GM12878 (cell line): ENCODE results near the gene RAB10. TPM values are rescaled to one million over a fixed set of nuclear protein-coding genes. Genes with fewer than 3 reads are reported as not detected.

Experiments used
- ATAC-seq: fragments of 200-7000 bp; cut with Tn5 transposase; 3 replicates; pipeline ENCODE4 v1.9.1; 2020; ENCODE audit warnings: mild to moderate bottlenecking, moderate library complexity
- BruUV-seq: library from RNA; stranded (reverse); fragments of 400-500 nt; replicated peaks from 2 replicates; lab custom pipeline; 2021; lab: Mats Ljungman, UMichigan
- CTCF ChIA-PET: fragments of 300-600 bp; sonication (Branson Sonifier 250); formaldehyde crosslinking; extraction: SDS; loops from one replicate; lab custom pipeline; 2021; ENCODE audit warnings: inconsistent platforms; lab: Yijun Ruan, JAX
- POLR2A ChIA-PET: fragments of 350-600 bp; formaldehyde crosslinking; extraction: SDS; loops from one replicate; lab custom pipeline; 2021; ENCODE audit warnings: inconsistent platforms; lab: Charles Lee
- RAD21 ChIA-PET: fragments of 300-600 bp; sonication (Branson Sonifier 250); formaldehyde crosslinking; loops from one replicate; lab custom pipeline; 2023; ENCODE audit warnings: antibody characterized with exemption; ENCODE audit not compliant: unreplicated experiment; lab: Charles Lee
- SMC1A ChIA-PET: fragments of 300-600 bp; sonication (Branson Sonifier 250); formaldehyde crosslinking; loops from one replicate; lab custom pipeline; 2023; ENCODE audit not compliant: unreplicated experiment, uncharacterized antibody; lab: Charles Lee
- DNase-seq: peaks from one replicate; pipeline ENCODE4 v3.0.0-alpha.2; 2011; ENCODE audit warnings: low read depth, low spot score
- FAIRE-seq: peaks from 3 replicates; lab custom pipeline; 2011; peaks lifted over from hg19 to GRCh38; lab: Jason Lieb, UNC
- H2AFZ ChIP-seq: 2 replicates; pipeline ENCODE4 v1.6.0; 2011; ENCODE audit warnings: low read depth, low read length, control low read depth; ENCODE audit not compliant: control insufficient read depth
- H3K27ac ChIP-seq: 2 replicates; pipeline ENCODE4 v1.5.1; 2011; ENCODE audit warnings: control low read depth; ENCODE audit not compliant: control insufficient read depth, insufficient read depth
- H3K27me3 ChIP-seq, 2 experiments: replicated peaks in 1 of 2; 2 replicates each; pipeline versions ENCODE4 v1.6.0 to v1.6.1; 2011; ENCODE audit warnings: low read length in 1 of 2; ENCODE audit not compliant: control insufficient read depth in 2 of 2, insufficient read depth in 2 of 2
- H3K36me3 ChIP-seq, 2 experiments: 2 replicates each; pipeline ENCODE4 v1.5.1; 2011; ENCODE audit warnings: low read length in 1 of 2; ENCODE audit not compliant: control insufficient read depth in 2 of 2, insufficient read depth in 2 of 2
- H3K4me1 ChIP-seq: 2 replicates; pipeline ENCODE4 v1.6.1; 2011; ENCODE audit warnings: mild to moderate bottlenecking, low read length, moderate library complexity, mixed read lengths; ENCODE audit not compliant: control insufficient read depth, insufficient read depth
- H3K4me2 ChIP-seq: 2 replicates; pipeline ENCODE4 v1.6.0; 2011; ENCODE audit warnings: control low read depth; ENCODE audit not compliant: control insufficient read depth, insufficient read depth
- H3K4me3 ChIP-seq: fragments of 200-600 bp; sonication (generic); 2 replicates; pipeline ENCODE4 v1.5.1; 2016
- H3K79me2 ChIP-seq: 2 replicates; pipeline ENCODE4 v1.6.0; 2011; ENCODE audit warnings: low read length; ENCODE audit not compliant: control insufficient read depth, insufficient read depth
- H3K9ac ChIP-seq: 2 replicates; pipeline ENCODE4 v1.8.0; 2011; ENCODE audit warnings: low read length, control low read depth, mixed read lengths; ENCODE audit not compliant: control insufficient read depth, insufficient read depth
- H3K9me3 ChIP-seq: replicated peaks from 3 replicates; pipeline ENCODE4 v1.5.1; 2011; ENCODE audit warnings: mild to moderate bottlenecking, low read length; ENCODE audit not compliant: control insufficient read depth, insufficient read depth
- H4K20me1 ChIP-seq: 2 replicates; pipeline ENCODE4 v1.6.0; 2011; ENCODE audit not compliant: control insufficient read depth, insufficient read depth
- CREB1 ChIP-seq: IDR thresholded peaks from 2 replicates; pipeline ENCODE4 v1.6.1; 2012; ENCODE audit warnings: low read depth, mild to moderate bottlenecking, inconsistent platforms
- NFYB ChIP-seq: IDR thresholded peaks from 2 replicates; pipeline ENCODE4 v1.6.1; 2011; ENCODE audit warnings: low read depth, mild to moderate bottlenecking, low read length, improper control_type of control experiment, moderate library complexity; ENCODE audit not compliant: insufficient read depth
- NR2C2 ChIP-seq: IDR thresholded peaks from 2 replicates; pipeline ENCODE4 v1.6.1; 2011; ENCODE audit warnings: borderline replicate concordance, low read depth; ENCODE audit not compliant: control insufficient read depth, insufficient read length
- PAX8 ChIP-seq: fragments of 450-650 bp; IDR thresholded peaks from 2 replicates; pipeline ENCODE4 v1.6.1; 2017; ENCODE audit warnings: mild to moderate bottlenecking, moderate library complexity
- POU2F2 ChIP-seq: IDR thresholded peaks from 3 replicates; pipeline ENCODE4 v1.6.1; 2011; ENCODE audit warnings: low read depth, mild to moderate bottlenecking, low read length, borderline replicate concordance
- TCF3 ChIP-seq: IDR thresholded peaks from 2 replicates; pipeline ENCODE4 v1.6.1; 2012; ENCODE audit warnings: low read depth, mild to moderate bottlenecking, low read length, borderline replicate concordance; ENCODE audit not compliant: insufficient read depth
- in situ Hi-C: fragments of 300-500 bp; cut with MboI; formaldehyde crosslinking; loops from 9 replicates; pipeline ENCODE4 v1.14.3; 2018; ENCODE audit warnings: mixed read lengths
- intact Hi-C: fragments of 100-400 bp; cut with micrococcal nuclease; formaldehyde crosslinking; loops from one replicate; pipeline ENCODE4 v1.14.2; 2022; ENCODE audit not compliant: unreplicated experiment
- polyA plus RNA-seq, 11 experiments: library from polyadenylated mRNA; depleted of rRNA in 4 of 11; unstranded in 6 of 11; stranded (reverse) in 5 of 11; fragments of >200 nt; fragmentation: Nextera tagmentation in 4 of 11; fragmentation: Illumina TruSeq in 1 of 11; extraction: Ambion mirVana in 4 of 11; extraction: Trizol in 1 of 11; gene quantifications; 1 replicate in 1 of 11; 2 replicates in 10 of 11; pipeline versions ENCODE4 v1.2.1 to v1.2.3, GENCODE V29; 2011 to 2016; ENCODE audit warnings: inconsistent platforms in 2 of 11, missing spikeins in 2 of 11, low read depth in 1 of 11
- total RNA-seq, 4 experiments: library from RNA; depleted of rRNA in 3 of 4; stranded (reverse); fragments of >200 nt in 3 of 4; fragmentation: Illumina TruSeq in 1 of 4; extraction: Trizol in 1 of 4; gene quantifications; 2 replicates each; pipeline versions ENCODE4 v1.2.1 to v1.2.3, GENCODE V29; 2013 to 2021
- TF ChIP-seq, protein P1 (sequence below): fragments of 450-650 bp; IDR thresholded peaks from 2 replicates; pipeline ENCODE4 v1.6.1; 2014; ENCODE audit warnings: mild to moderate bottlenecking
- TF ChIP-seq, protein P2 (sequence below): fragments of 450-650 bp; IDR thresholded peaks from 2 replicates; pipeline ENCODE4 v1.6.1; 2017; ENCODE audit warnings: mild to moderate bottlenecking, moderate library complexity
- TF ChIP-seq, protein P3 (sequence below): fragments of 450-650 bp; IDR thresholded peaks from 2 replicates; pipeline ENCODE4 v1.6.1; 2018; ENCODE audit warnings: borderline replicate concordance, mild to moderate bottlenecking; ENCODE audit not compliant: partially characterized antibody

RAB10 gene
- total and polyA plus RNA-seq, 10 of the 15 experiments (the other 5 are each of a cell fraction or from before 2014, with no cell fraction given), result 13.3 to 109 (median 82.0) TPM

DNA sequence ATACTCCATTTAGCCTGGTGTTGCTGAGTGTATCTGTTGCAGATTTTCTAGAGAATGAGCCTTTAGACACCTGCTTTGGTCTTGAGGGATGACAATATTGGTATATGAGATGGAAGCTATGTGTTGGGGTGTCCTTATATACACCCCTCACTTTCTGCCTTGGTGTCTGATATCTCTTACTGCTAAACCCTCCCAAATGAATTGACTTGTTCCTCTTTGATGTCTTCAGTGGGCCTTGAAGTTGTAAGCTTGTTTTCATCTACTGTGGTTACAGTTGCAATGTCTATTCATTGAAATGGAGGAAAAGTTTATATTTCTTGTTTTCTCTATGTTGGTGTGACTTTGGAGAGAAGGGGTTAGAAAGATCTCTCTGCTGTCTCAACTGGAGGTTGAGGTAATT, 18.9 kb downstream of the RAB10 start:
- peaks cover 0 to 7% of the 10 kb centered on the region in 2 experiments; a peak in 2 of 4 replicates for H3K36me3 ChIP-seq
- no peak overlapping the region for H3K4me3 ChIP-seq
- intact Hi-C loops, result no loop called here
- RAD21 ChIA-PET, result interaction anchor here (1.0 kb wide), 1 partner anchor 10 kb away, joined by 3 read pairs; no protein-coding TSS in a partner anchor
- TF ChIP-seq PAX8, result no peak
- TF ChIP-seq, protein P1, sequence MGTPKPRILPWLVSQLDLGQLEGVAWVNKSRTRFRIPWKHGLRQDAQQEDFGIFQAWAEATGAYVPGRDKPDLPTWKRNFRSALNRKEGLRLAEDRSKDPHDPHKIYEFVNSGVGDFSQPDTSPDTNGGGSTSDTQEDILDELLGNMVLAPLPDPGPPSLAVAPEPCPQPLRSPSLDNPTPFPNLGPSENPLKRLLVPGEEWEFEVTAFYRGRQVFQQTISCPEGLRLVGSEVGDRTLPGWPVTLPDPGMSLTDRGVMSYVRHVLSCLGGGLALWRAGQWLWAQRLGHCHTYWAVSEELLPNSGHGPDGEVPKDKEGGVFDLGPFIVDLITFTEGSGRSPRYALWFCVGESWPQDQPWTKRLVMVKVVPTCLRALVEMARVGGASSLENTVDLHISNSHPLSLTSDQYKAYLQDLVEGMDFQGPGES, result no peak
- TF ChIP-seq NFYB, result no peak
- TF ChIP-seq POU2F2, result no peak
- TF ChIP-seq CREB1, result no peak
- no peak for TF ChIP-seq NR2C2
- no peak for TF ChIP-seq TCF3
- TF ChIP-seq, protein P2, sequence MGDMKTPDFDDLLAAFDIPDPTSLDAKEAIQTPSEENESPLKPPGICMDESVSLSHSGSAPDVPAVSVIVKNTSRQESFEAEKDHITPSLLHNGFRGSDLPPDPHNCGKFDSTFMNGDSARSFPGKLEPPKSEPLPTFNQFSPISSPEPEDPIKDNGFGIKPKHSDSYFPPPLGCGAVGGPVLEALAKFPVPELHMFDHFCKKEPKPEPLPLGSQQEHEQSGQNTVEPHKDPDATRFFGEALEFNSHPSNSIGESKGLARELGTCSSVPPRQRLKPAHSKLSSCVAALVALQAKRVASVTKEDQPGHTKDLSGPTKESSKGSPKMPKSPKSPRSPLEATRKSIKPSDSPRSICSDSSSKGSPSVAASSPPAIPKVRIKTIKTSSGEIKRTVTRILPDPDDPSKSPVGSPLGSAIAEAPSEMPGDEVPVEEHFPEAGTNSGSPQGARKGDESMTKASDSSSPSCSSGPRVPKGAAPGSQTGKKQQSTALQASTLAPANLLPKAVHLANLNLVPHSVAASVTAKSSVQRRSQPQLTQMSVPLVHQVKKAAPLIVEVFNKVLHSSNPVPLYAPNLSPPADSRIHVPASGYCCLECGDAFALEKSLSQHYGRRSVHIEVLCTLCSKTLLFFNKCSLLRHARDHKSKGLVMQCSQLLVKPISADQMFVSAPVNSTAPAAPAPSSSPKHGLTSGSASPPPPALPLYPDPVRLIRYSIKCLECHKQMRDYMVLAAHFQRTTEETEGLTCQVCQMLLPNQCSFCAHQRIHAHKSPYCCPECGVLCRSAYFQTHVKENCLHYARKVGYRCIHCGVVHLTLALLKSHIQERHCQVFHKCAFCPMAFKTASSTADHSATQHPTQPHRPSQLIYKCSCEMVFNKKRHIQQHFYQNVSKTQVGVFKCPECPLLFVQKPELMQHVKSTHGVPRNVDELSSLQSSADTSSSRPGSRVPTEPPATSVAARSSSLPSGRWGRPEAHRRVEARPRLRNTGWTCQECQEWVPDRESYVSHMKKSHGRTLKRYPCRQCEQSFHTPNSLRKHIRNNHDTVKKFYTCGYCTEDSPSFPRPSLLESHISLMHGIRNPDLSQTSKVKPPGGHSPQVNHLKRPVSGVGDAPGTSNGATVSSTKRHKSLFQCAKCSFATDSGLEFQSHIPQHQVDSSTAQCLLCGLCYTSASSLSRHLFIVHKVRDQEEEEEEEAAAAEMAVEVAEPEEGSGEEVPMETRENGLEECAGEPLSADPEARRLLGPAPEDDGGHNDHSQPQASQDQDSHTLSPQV, result no peak
- TF ChIP-seq, protein P3, sequence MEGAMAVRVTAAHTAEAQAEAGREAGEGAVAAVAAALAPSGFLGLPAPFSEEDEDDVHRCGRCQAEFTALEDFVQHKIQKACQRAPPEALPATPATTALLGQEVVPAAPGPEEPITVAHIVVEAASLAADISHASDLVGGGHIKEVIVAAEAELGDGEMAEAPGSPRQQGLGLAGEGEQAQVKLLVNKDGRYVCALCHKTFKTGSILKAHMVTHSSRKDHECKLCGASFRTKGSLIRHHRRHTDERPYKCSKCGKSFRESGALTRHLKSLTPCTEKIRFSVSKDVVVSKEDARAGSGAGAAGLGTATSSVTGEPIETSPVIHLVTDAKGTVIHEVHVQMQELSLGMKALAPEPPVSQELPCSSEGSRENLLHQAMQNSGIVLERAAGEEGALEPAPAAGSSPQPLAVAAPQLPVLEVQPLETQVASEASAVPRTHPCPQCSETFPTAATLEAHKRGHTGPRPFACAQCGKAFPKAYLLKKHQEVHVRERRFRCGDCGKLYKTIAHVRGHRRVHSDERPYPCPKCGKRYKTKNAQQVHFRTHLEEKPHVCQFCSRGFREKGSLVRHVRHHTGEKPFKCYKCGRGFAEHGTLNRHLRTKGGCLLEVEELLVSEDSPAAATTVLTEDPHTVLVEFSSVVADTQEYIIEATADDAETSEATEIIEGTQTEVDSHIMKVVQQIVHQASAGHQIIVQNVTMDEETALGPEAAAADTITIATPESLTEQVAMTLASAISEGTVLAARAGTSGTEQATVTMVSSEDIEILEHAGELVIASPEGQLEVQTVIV, result no peak
- TF ChIP-seq, all 136 proteins: peak for 0
- SMC1A ChIA-PET, result interaction anchor here (1.1 to 1.4 kb wide), 2 partner anchors 11 to 17 kb away, joined by 4 to 5 read pairs; no protein-coding TSS in a partner anchor
- CTCF ChIA-PET, result interaction anchor here (1.0 to 1.1 kb wide), 3 partner anchors 10 to 36 kb away, joined by 3 to 10 read pairs (median 4); no protein-coding TSS in a partner anchor
- no peaks in the 10 kb centered on the region for H4K20me1 ChIP-seq
- no peak overlapping the region for H3K27ac ChIP-seq
- no peak for DNase-seq
- in situ Hi-C loops, result no loop called here
- no peaks in the 10 kb centered on the region; the same call in 1 of the 2 replicates for H3K4me1 ChIP-seq
- FAIRE-seq, result no peak
- TSS peak; percentile 8 for BruUV-seq
- H3K9me3 ChIP-seq, result no peaks in the 10 kb centered on the region
- no peak overlapping the region for H3K9ac ChIP-seq
- no peak overlapping the region for H2AFZ ChIP-seq
- peaks cover 89% of the 10 kb centered on the region for H3K79me2 ChIP-seq
- H3K27me3 ChIP-seq, result no peaks in the 10 kb centered on the region
- peak; percentile 38; the same call in 2 of the 3 replicates for ATAC-seq
- POLR2A ChIA-PET, result interaction anchor here (0.7 to 2.5 kb wide), 2 partner anchors 8 to 22 kb away, joined by 4 to 13 read pairs; no protein-coding TSS in a partner anchor
- H3K4me2 ChIP-seq, result no peak overlapping the region
